IMR-90 (cell line): ENCODE data around the gene CNNM1. TPM values are rescaled to one million over a fixed set of nuclear protein-coding genes. Genes with fewer than 3 reads are reported as not detected.

Source experiments
- ATAC-seq: fragments of 200-7000 bp; cut with Tn5 transposase; 2 replicates; pipeline ENCODE4 v1.9.1; 2020; ENCODE audit warnings: low read depth, mild to moderate bottlenecking, moderate library complexity
- BruUV-seq: library from RNA; stranded (reverse); fragments of 400-500 nt; replicated peaks from 2 replicates; lab custom pipeline; 2021; lab: Mats Ljungman, UMichigan
- CTCF ChIA-PET: fragments of 300-600 bp; formaldehyde crosslinking; extraction: SDS; loops from one replicate; lab custom pipeline; 2021; ENCODE audit warnings: antibody characterized with exemption; lab: Yijun Ruan, JAX
- POLR2A ChIA-PET: fragments of 300-600 bp; sonication (Branson Sonifier 250); formaldehyde crosslinking; loops from one replicate; lab custom pipeline; 2022; ENCODE audit warnings: antibody characterized with exemption; ENCODE audit not compliant: unreplicated experiment; lab: Charles Lee
- DNase-seq: peaks from one replicate; pipeline ENCODE4 v3.0.0; 2013
- H2AFZ ChIP-seq: replicated peaks from 2 replicates; pipeline ENCODE3; 2013; ENCODE audit warnings: low read length, mild to moderate bottlenecking; ENCODE audit not compliant: poor library complexity
- H2AK5ac ChIP-seq: 2 replicates; pipeline ENCODE4 v1.6.1; 2013; ENCODE audit warnings: low read depth, low read length, inconsistent platforms
- H2AK9ac ChIP-seq: replicated peaks from 2 replicates; pipeline ENCODE3; 2013; ENCODE audit warnings: mild to moderate bottlenecking, low read depth, low read length, moderate library complexity; ENCODE audit not compliant: poor library complexity
- H2BK120ac ChIP-seq: 2 replicates; pipeline ENCODE4 v1.6.1; 2013; ENCODE audit warnings: low read depth, low read length, inconsistent platforms
- H2BK15ac ChIP-seq: 3 replicates; pipeline ENCODE4 v1.6.1; 2013; ENCODE audit warnings: low read depth, low read length, inconsistent platforms
- H2BK20ac ChIP-seq: 2 replicates; pipeline ENCODE4 v1.6.1; 2013; ENCODE audit warnings: low read depth, mild to moderate bottlenecking, inconsistent platforms, low read length, moderate library complexity
- H2BK5ac ChIP-seq: 2 replicates; pipeline ENCODE4 v1.6.1; 2013; ENCODE audit warnings: mild to moderate bottlenecking, low read depth, low read length, inconsistent platforms; ENCODE audit not compliant: poor library complexity, severe bottlenecking
- H3K14ac ChIP-seq: replicated peaks from 2 replicates; pipeline ENCODE4 v1.6.1; 2013; ENCODE audit warnings: low read depth, low read length, inconsistent platforms
- H3K18ac ChIP-seq: 2 replicates; pipeline ENCODE4 v1.6.1; 2013; ENCODE audit warnings: low read depth, low read length, control low read depth
- H3K23ac ChIP-seq: 2 replicates; pipeline ENCODE4 v1.6.1; 2013; ENCODE audit warnings: low read depth, low read length, inconsistent platforms
- H3K27ac ChIP-seq: 2 replicates; pipeline ENCODE4 v1.5.1; 2013; ENCODE audit warnings: mild to moderate bottlenecking, control low read depth, low read length; ENCODE audit not compliant: insufficient read depth
- H3K27me3 ChIP-seq: 2 replicates; pipeline ENCODE4 v1.6.1; 2013; ENCODE audit warnings: low read length; ENCODE audit not compliant: control insufficient read depth, insufficient read depth
- H3K36me3 ChIP-seq: 2 replicates; pipeline ENCODE4 v1.6.1; 2013; ENCODE audit warnings: low read length, mixed read lengths; ENCODE audit not compliant: control insufficient read depth, insufficient read depth
- H3K4ac ChIP-seq: 2 replicates; pipeline ENCODE4 v1.6.1; 2013; ENCODE audit warnings: low read depth, low read length, inconsistent platforms
- H3K4me1 ChIP-seq: 2 replicates; pipeline ENCODE4 v1.6.1; 2013; ENCODE audit warnings: low read length, mixed read lengths; ENCODE audit not compliant: control insufficient read depth, insufficient read depth
- H3K4me2 ChIP-seq: 2 replicates; pipeline ENCODE4 v1.6.1; 2013; ENCODE audit warnings: low read depth, mild to moderate bottlenecking, control low read depth, low read length, moderate library complexity
- H3K4me3 ChIP-seq: 2 replicates; pipeline ENCODE4 v1.5.1; 2013; ENCODE audit warnings: low read depth, mild to moderate bottlenecking, control low read depth, low read length, moderate library complexity; ENCODE audit not compliant: insufficient read depth
- H3K56ac ChIP-seq: 2 replicates; pipeline ENCODE4 v1.6.1; 2013; ENCODE audit warnings: low read length, inconsistent platforms; ENCODE audit not compliant: insufficient read depth; ENCODE audit errors: extremely low read depth
- H3K79me1 ChIP-seq, 2 experiments: 2 replicates each; pipeline ENCODE4 v1.6.1; 2013; ENCODE audit warnings: low read length in 2 of 2, inconsistent platforms in 1 of 2, low read depth in 1 of 2
- H3K9ac ChIP-seq: 2 replicates; pipeline ENCODE4 v1.6.1; 2013; ENCODE audit warnings: low read depth, low read length, control low read depth
- H3K9me1 ChIP-seq: 2 replicates; pipeline ENCODE4 v1.6.1; 2013; ENCODE audit warnings: low read length, inconsistent platforms; ENCODE audit not compliant: insufficient read depth
- H3K9me3 ChIP-seq: 2 replicates; pipeline ENCODE4 v1.6.1; 2013; ENCODE audit warnings: low read length; ENCODE audit not compliant: control insufficient read depth, insufficient read depth
- H4K20me1 ChIP-seq: 2 replicates; pipeline ENCODE4 v1.6.1; 2013; ENCODE audit warnings: low read length, inconsistent platforms; ENCODE audit not compliant: insufficient read depth
- H4K5ac ChIP-seq: 2 replicates; pipeline ENCODE4 v1.6.1; 2013; ENCODE audit warnings: mild to moderate bottlenecking, low read depth, low read length, control low read depth
- H4K8ac ChIP-seq, 2 experiments: 2 replicates each; pipeline ENCODE4 v1.6.1; 2013; ENCODE audit warnings: low read depth in 2 of 2, low read length in 2 of 2, control low read depth in 1 of 2, inconsistent platforms in 1 of 2
- H4K91ac ChIP-seq: 2 replicates; pipeline ENCODE4 v1.6.1; 2013; ENCODE audit warnings: low read depth, low read length, inconsistent platforms; ENCODE audit not compliant: insufficient read depth
- CHD1 ChIP-seq: IDR thresholded peaks from 2 replicates; pipeline ENCODE4 v1.6.1; 2012; ENCODE audit warnings: low read depth, low read length, improper control_type of control experiment
- CTCF ChIP-seq: conservative IDR thresholded peaks from 2 replicates; pipeline ENCODE4 v1.5.1; 2012; ENCODE audit warnings: mild to moderate bottlenecking, low read depth, low read length, improper control_type of control experiment
- MAFK ChIP-seq: IDR thresholded peaks from 2 replicates; pipeline ENCODE4 v1.6.1; 2012; ENCODE audit warnings: low read depth, low read length, improper control_type of control experiment
- NFE2L2 ChIP-seq: fragments of 150-350 bp; IDR thresholded peaks from 2 replicates; pipeline ENCODE4 v1.6.1; 2016; ENCODE audit warnings: low read depth, mild to moderate bottlenecking, low read length
- RCOR1 ChIP-seq: IDR thresholded peaks from 2 replicates; pipeline ENCODE4 v1.6.1; 2012; ENCODE audit warnings: mild to moderate bottlenecking, low read length, improper control_type of control experiment; ENCODE audit not compliant: insufficient replicate concordance
- RFX5 ChIP-seq: IDR thresholded peaks from 2 replicates; pipeline ENCODE4 v1.8.0; 2012; ENCODE audit warnings: low read depth, mild to moderate bottlenecking, low read length, moderate library complexity
- WGBS, 2 experiments: methylation state at CpG; one replicate each; pipeline versions ENCODE4 v1.1.5 to v1.1.7; 2013; ENCODE audit warnings: missing lambda C conversion rate in 2 of 2; ENCODE audit not compliant: insufficient read length in 1 of 2; ENCODE audit errors: extremely low coverage in 2 of 2; 5-methylcytosine and 5-hydroxymethylcytosine counted together
- dilution Hi-C: fragments of 300-500 bp; cut with HindIII; formaldehyde crosslinking; loops from one replicate; pipeline ENCODE4 v1.14.3; 2018; ENCODE audit warnings: low sequenced_read_pairs; ENCODE audit not compliant: unreplicated experiment
- in situ Hi-C: fragments of 300-500 bp; cut with MboI; formaldehyde crosslinking; loops from 3 replicates; pipeline ENCODE4 v1.14.3; 2019; ENCODE audit warnings: low sequenced_read_pairs, inconsistent platforms, mixed read lengths
- intact Hi-C: fragments of 100-400 bp; cut with micrococcal nuclease; formaldehyde crosslinking; loops from 2 replicates; pipeline ENCODE4 v1.10.0; 2022
- polyA plus RNA-seq, 3 experiments: library from polyadenylated mRNA; depleted of rRNA; stranded (reverse); fragments of >200 nt; gene quantifications; 2 replicates each; pipeline ENCODE4 v1.2.3, GENCODE V29; 2012; ENCODE audit warnings: low replicate concordance in 1 of 3
- total RNA-seq: library from RNA; depleted of rRNA; stranded (reverse); fragments of >200 nt; gene quantifications from 2 replicates; pipeline ENCODE4 v1.2.3, GENCODE V29; 2012

CNNM1 gene
- total and polyA plus RNA-seq, 2 of the 4 experiments (the other 2 are of a cell fraction), result 0.18 to 0.39 TPM

GRCh38 chr10:99391346-99391745 lies 62.2 kb downstream of the CNNM1 start:
- no peaks in the 10 kb centered on the region for H3K79me1 ChIP-seq
- dilution Hi-C loops, result no loop called here
- H4K20me1 ChIP-seq, result no peaks in the 10 kb centered on the region; the same call in 1 of the 2 replicates
- CTCF ChIA-PET, result interaction anchor here (1.1 kb wide), 1 partner anchor 30 kb away, joined by 3 read pairs; no protein-coding TSS in a partner anchor
- peaks cover 7% of the 10 kb centered on the region for H3K4me1 ChIP-seq
- H3K23ac ChIP-seq, result no peak overlapping the region
- TF ChIP-seq MAFK, result no peak
- no peak for TF ChIP-seq RFX5
- TF ChIP-seq RCOR1, result no peak
- TF ChIP-seq NFE2L2, result no peak
- no peak for TF ChIP-seq CHD1
- no peak for TF ChIP-seq CTCF
- no peaks in the 10 kb centered on the region for H3K36me3 ChIP-seq
- no peak overlapping the region for H3K9ac ChIP-seq
- no peak overlapping the region for H3K18ac ChIP-seq
- WGBS, 2 experiments, result no CpG with 5 or more reads among the region's 2 CpGs
- peak overlapping the region; percentile 39; the same call in 1 of the 2 replicates for H3K4ac ChIP-seq
- H3K4me2 ChIP-seq, result no peak overlapping the region
- H2BK5ac ChIP-seq, result peak overlapping the region; percentile 3
- in situ Hi-C loops, result loop anchor here (5.0 kb wide), 1 partner anchor 221 kb away; no protein-coding TSS in a partner anchor
- no TSS peak for BruUV-seq
- peaks cover 18% of the 10 kb centered on the region for H3K9me1 ChIP-seq
- H4K5ac ChIP-seq, result no peak overlapping the region
- H3K27me3 ChIP-seq, result peaks cover 2% of the 10 kb centered on the region; the same call in 1 of the 2 replicates
- no peak overlapping the region for H3K56ac ChIP-seq
- H4K91ac ChIP-seq, result peak overlapping the region; percentile 19; the same call in 1 of the 2 replicates
- H3K4me3 ChIP-seq, result no peak overlapping the region
- intact Hi-C loops, result loop anchor here (5.0 kb wide), 2 partner anchors 156 to 924 kb away; no protein-coding TSS in a partner anchor
- peak overlapping the region; percentile 64; the same call in 1 of the 2 replicates for H2BK120ac ChIP-seq
- H2AFZ ChIP-seq, result peak overlapping the region; percentile 47
- no peaks in the 10 kb centered on the region for H3K9me3 ChIP-seq
- no peak overlapping the region for H2BK15ac ChIP-seq
- POLR2A ChIA-PET, result no interaction called here
- H2BK20ac ChIP-seq, result no peak overlapping the region; the same call in 1 of the 2 replicates
- H2AK9ac ChIP-seq, result peak overlapping the region; percentile 47
- H4K8ac ChIP-seq, result no peak overlapping the region
- H2AK5ac ChIP-seq, result no peak overlapping the region
- DNase-seq, result no peak
- no peak for ATAC-seq
- H3K14ac ChIP-seq, result 0 out of 2 replicates have a peak overlapping the region, but pooled peaks have one; percentile 18
- no peak overlapping the region for H3K27ac ChIP-seq
